PC-9 (cell line): ENCODE results near the gene PIR. TPM values are rescaled to one million over a fixed set of nuclear protein-coding genes. Genes with fewer than 3 reads are reported as not detected.

Source experiments
- BruUV-seq: library from RNA; stranded (reverse); fragments of 400-500 nt; replicated peaks from 2 replicates; lab custom pipeline; 2021; lab: Mats Ljungman, UMichigan
- CTCF ChIA-PET: fragments of 300-600 bp; sonication (Branson Sonifier 250); formaldehyde crosslinking; loops from one replicate; lab custom pipeline; 2022; ENCODE audit warnings: antibody characterized with exemption; lab: Charles Lee
- POLR2A ChIA-PET: fragments of 300-600 bp; sonication (Branson Sonifier 250); formaldehyde crosslinking; loops from one replicate; lab custom pipeline; 2022; ENCODE audit warnings: antibody characterized with exemption; ENCODE audit not compliant: unreplicated experiment; lab: Charles Lee
- DNase-seq, 2 experiments: peaks; one replicate each; pipeline versions ENCODE4 v3.0.0 to v3.0.0-alpha.2; 2015 to 2022; ENCODE audit warnings: mixed read lengths in 1 of 2
- H2AFZ ChIP-seq: fragments of 200-600 bp; sonication (generic); 2 replicates; pipeline ENCODE4 v1.8.1; 2017; ENCODE audit warnings: antibody characterized with exemption
- H3F3A ChIP-seq: fragments of 200-600 bp; sonication (generic); 2 replicates; pipeline ENCODE4 v1.8.1; 2017; ENCODE audit warnings: antibody characterized with exemption, mild to moderate bottlenecking, low read depth; ENCODE audit not compliant: insufficient read depth
- H3K27ac ChIP-seq: fragments of 200-600 bp; sonication (generic); 2 replicates; pipeline ENCODE4 v1.6.1; 2016; ENCODE audit warnings: mixed run types
- H3K27me3 ChIP-seq: fragments of 200-600 bp; sonication (generic); 2 replicates; pipeline ENCODE4 v1.6.1; 2016; ENCODE audit warnings: low read depth, mixed run types; ENCODE audit not compliant: insufficient read depth
- H3K36me3 ChIP-seq: fragments of 200-600 bp; sonication (generic); 2 replicates; pipeline ENCODE4 v1.6.1; 2016; ENCODE audit warnings: low read depth, mixed run types
- H3K4me1 ChIP-seq: fragments of 200-600 bp; sonication (generic); replicated peaks from 2 replicates; pipeline ENCODE4 v1.6.1; 2016; ENCODE audit warnings: mixed run types; ENCODE audit not compliant: insufficient read depth
- H3K4me2 ChIP-seq: fragments of 200-600 bp; sonication (generic); 2 replicates; pipeline ENCODE4 v1.6.1; 2017; ENCODE audit warnings: mixed run types
- H3K4me3 ChIP-seq: fragments of 200-600 bp; sonication (generic); 2 replicates; pipeline ENCODE4 v1.6.1; 2016; ENCODE audit warnings: mixed run types
- H3K79me2 ChIP-seq: fragments of 200-600 bp; sonication (generic); 2 replicates; pipeline ENCODE4 v1.6.1; 2017; ENCODE audit warnings: low read depth, mixed run types
- H3K9me2 ChIP-seq: fragments of 200-600 bp; sonication (generic); 2 replicates; pipeline ENCODE4 v1.8.1; 2017; ENCODE audit warnings: mild to moderate bottlenecking; ENCODE audit not compliant: insufficient read depth
- H3K9me3 ChIP-seq: fragments of 200-600 bp; sonication (generic); 2 replicates; pipeline ENCODE4 v1.8.1; 2016; ENCODE audit warnings: low read depth; ENCODE audit not compliant: insufficient read depth
- H4K20me1 ChIP-seq: fragments of 200-600 bp; sonication (generic); 2 replicates; pipeline ENCODE4 v1.8.1; 2017; ENCODE audit not compliant: insufficient read depth
- EZH2 ChIP-seq: fragments of 200-600 bp; sonication (generic); IDR thresholded peaks from 2 replicates; pipeline ENCODE4 v1.8.0; 2017; ENCODE audit warnings: antibody characterized with exemption, low read depth
- intact Hi-C: fragments of 100-400 bp; cut with micrococcal nuclease; formaldehyde crosslinking; loops from one replicate; pipeline ENCODE4 v1.10.0; 2022; ENCODE audit not compliant: unreplicated experiment
- total RNA-seq: library from RNA; stranded (reverse); gene quantifications from 2 replicates; pipeline ENCODE4 v1.2.3, GENCODE V29; 2021
- TF ChIP-seq, protein P1 (sequence below): fragments of 200-600 bp; sonication (generic); conservative IDR thresholded peaks from 2 replicates; pipeline ENCODE4 v1.6.1; 2017; ENCODE audit warnings: mixed run types, antibody characterized with exemption, mild to moderate bottlenecking, moderate library complexity

Gene PIR
- total RNA-seq, 1 experiment from 2014 or later = 197 TPM

DNA sequence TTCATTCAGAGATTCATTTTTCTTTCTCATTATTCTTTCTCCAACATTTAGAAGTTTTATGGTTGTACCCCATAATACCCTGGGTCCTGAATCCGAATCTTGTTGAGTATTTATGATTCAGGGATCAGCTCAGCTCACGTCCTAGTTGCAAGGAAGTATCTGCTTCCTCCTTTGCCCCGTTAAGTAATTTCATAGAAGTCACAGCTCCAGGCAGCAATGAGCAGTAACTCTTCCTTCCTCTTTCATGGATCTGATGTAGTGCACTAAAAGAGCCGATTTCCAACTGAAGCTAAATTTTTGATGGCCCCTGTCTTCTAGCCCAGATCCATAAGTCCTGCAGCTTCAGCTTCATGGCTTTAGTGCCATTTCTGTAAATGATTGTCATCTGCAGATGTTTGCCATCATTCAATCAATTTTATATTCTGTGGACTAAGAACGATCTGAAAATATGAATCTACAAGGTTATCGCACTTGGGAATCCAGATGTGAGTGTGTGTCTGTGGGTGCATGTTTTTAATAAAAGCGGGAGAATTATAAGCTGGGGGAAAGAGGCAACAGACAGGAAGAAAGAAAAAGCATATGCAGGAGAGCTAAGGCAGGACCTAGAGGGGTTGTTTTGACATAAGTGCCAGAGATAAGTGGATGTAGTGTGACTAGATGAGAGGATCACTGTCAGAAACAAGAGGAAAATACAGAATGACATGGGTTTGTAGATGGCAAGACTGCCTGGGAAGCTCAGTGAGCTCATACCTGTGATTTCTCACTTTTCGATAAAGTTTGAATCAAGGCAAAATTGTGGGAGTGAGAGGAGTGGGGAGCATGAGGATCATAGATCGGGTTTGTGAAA is 126.4 kb downstream of the PIR start:
- BruUV-seq = no TSS peak

DNA sequence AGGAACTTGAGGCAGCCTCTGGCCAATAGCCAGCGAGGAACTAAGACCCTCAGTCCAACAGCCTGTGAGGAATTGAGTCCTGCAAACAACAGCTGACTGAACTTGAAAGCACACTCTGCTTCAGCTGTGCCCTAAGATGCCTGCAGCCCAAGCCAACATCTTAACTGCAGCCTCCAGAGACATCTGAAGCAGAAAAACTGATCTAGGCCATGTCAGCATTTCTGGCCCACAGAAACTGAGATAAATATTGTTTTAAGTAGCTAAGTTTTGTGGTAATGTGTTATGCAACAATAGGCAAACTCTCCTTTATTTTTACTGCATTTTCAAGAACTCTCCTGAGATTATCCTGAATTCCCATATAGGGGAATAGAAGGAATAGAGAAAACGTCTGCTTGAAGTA is 133.4 kb downstream of the PIR start:
- DNase-seq = no peak
- H3K4me2 ChIP-seq = no peak overlapping the region
- H3K9me2 ChIP-seq = no peaks in the 10 kb centered on the region
- intact Hi-C loops = no loop called here
- POLR2A ChIA-PET = no interaction called here
- no peak overlapping the region for H3K4me3 ChIP-seq
- CTCF ChIA-PET = no interaction called here
- H3K9me3 ChIP-seq = no peaks in the 10 kb centered on the region
- H3K27ac ChIP-seq = no peak overlapping the region
- TF ChIP-seq, protein P1, sequence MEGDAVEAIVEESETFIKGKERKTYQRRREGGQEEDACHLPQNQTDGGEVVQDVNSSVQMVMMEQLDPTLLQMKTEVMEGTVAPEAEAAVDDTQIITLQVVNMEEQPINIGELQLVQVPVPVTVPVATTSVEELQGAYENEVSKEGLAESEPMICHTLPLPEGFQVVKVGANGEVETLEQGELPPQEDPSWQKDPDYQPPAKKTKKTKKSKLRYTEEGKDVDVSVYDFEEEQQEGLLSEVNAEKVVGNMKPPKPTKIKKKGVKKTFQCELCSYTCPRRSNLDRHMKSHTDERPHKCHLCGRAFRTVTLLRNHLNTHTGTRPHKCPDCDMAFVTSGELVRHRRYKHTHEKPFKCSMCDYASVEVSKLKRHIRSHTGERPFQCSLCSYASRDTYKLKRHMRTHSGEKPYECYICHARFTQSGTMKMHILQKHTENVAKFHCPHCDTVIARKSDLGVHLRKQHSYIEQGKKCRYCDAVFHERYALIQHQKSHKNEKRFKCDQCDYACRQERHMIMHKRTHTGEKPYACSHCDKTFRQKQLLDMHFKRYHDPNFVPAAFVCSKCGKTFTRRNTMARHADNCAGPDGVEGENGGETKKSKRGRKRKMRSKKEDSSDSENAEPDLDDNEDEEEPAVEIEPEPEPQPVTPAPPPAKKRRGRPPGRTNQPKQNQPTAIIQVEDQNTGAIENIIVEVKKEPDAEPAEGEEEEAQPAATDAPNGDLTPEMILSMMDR = no peak
- TF ChIP-seq EZH2 = no peak
- no peaks in the 10 kb centered on the region for H3K79me2 ChIP-seq
- no peaks in the 10 kb centered on the region for H3K27me3 ChIP-seq
- no peaks in the 10 kb centered on the region for H3F3A ChIP-seq
- no peaks in the 10 kb centered on the region for H3K36me3 ChIP-seq
- H2AFZ ChIP-seq = no peak overlapping the region
- no TSS peak for BruUV-seq
- no peaks in the 10 kb centered on the region for H4K20me1 ChIP-seq
- H3K4me1 ChIP-seq = no peaks in the 10 kb centered on the region

More for the DNA sequence above, 126.4 kb downstream of the PIR start:
- no peaks in the 10 kb centered on the region for H3K4me1 ChIP-seq
- H3K4me3 ChIP-seq = no peak overlapping the region
- intact Hi-C loops = no loop called here
- no peaks in the 10 kb centered on the region for H4K20me1 ChIP-seq
- H3K4me2 ChIP-seq = no peak overlapping the region
- no peaks in the 10 kb centered on the region for H3K27me3 ChIP-seq
- H3K9me2 ChIP-seq = no peaks in the 10 kb centered on the region
- no peak overlapping the region for H2AFZ ChIP-seq
- H3F3A ChIP-seq = no peaks in the 10 kb centered on the region
- TF ChIP-seq, protein P1 = no peak
- TF ChIP-seq EZH2 = no peak
- ChIA-PET CTCF (no interaction called here), POLR2A (no interaction called here)
- no peak overlapping the region for H3K27ac ChIP-seq
- DNase-seq = no peak
- H3K9me3 ChIP-seq = no peaks in the 10 kb centered on the region
- H3K79me2 ChIP-seq = no peaks in the 10 kb centered on the region
- H3K36me3 ChIP-seq = no peaks in the 10 kb centered on the region

GRCh38 chrX:15358533-15358932 is 134.6 kb downstream of the PIR start:
- Histone ChIP-seq H4K20me1 (no peaks in the 10 kb centered on the region), H3K4me1 (no peaks in the 10 kb centered on the region), H3F3A (no peaks in the 10 kb centered on the region), H3K79me2 (no peaks in the 10 kb centered on the region), H3K27ac (no peak overlapping the region), H3K4me3 (no peak overlapping the region), H3K36me3 (no peaks in the 10 kb centered on the region), H3K4me2 (no peak overlapping the region), H3K27me3 (no peaks in the 10 kb centered on the region), H3K9me2 (no peaks in the 10 kb centered on the region), H3K9me3 (no peaks in the 10 kb centered on the region), H2AFZ (no peak overlapping the region)
- BruUV-seq = no TSS peak
- no peak for TF ChIP-seq EZH2
- TF ChIP-seq, protein P1 = no peak
- ChIA-PET POLR2A (no interaction called here), CTCF (no interaction called here)
- DNase-seq = no peak
- intact Hi-C loops = no loop called here
